K562 (cell line): Measurements from ENCODE around the gene PRM3. TPM values are rescaled to one million over a fixed set of nuclear protein-coding genes. Genes with fewer than 3 reads are reported as not detected.

Source experiments
- ASH1L ChIP-seq: fragments of 450-650 bp; IDR thresholded peaks from 2 replicates; pipeline ENCODE4 v1.6.1; 2018; ENCODE audit warnings: borderline replicate concordance, mild to moderate bottlenecking, low read depth; ENCODE audit not compliant: partially characterized antibody
- HDAC3 ChIP-seq: fragments of 450-650 bp; IDR thresholded peaks from 2 replicates; pipeline ENCODE4 v1.6.1; 2018; ENCODE audit warnings: borderline replicate concordance, mild to moderate bottlenecking, moderate library complexity; ENCODE audit not compliant: partially characterized antibody
- HDAC8 ChIP-seq: fragments of 450-650 bp; IDR thresholded peaks from 2 replicates; pipeline ENCODE4 v1.6.1; 2016; ENCODE audit warnings: mild to moderate bottlenecking, missing genetic modification characterization, moderate library complexity, missing compliant biosample characterization
- HNRNPUL1 ChIP-seq: fragments of 200-400 bp; formaldehyde crosslinking; IDR thresholded peaks from 2 replicates; pipeline ENCODE4 v1.6.1; 2017; ENCODE audit warnings: low read length
- NFATC3 ChIP-seq: fragments of 450-650 bp; IDR thresholded peaks from 2 replicates; pipeline ENCODE4 v1.6.1; 2017; ENCODE audit warnings: mild to moderate bottlenecking
- PTBP1 ChIP-seq: fragments of 200-400 bp; formaldehyde crosslinking; IDR thresholded peaks from 2 replicates; pipeline ENCODE4 v1.6.1; 2017; ENCODE audit warnings: low read depth, low read length
- TARDBP ChIP-seq: fragments of 450-650 bp; IDR thresholded peaks from 2 replicates; pipeline ENCODE4 v1.6.1; 2016
- WHSC1 ChIP-seq: IDR thresholded peaks from one replicate; pipeline ENCODE4 v1.6.1; 2012; ENCODE audit warnings: low read length, control low read depth, inconsistent platforms
- YBX1 ChIP-seq: fragments of 450-650 bp; IDR thresholded peaks from 2 replicates; pipeline ENCODE4 v1.7.1; 2016; ENCODE audit warnings: mild to moderate bottlenecking
- polyA plus RNA-seq, 8 experiments: library from polyadenylated mRNA; depleted of rRNA in 4 of 8; stranded (reverse) in 5 of 8; unstranded in 3 of 8; fragments of >200 nt; fragmentation: Nextera tagmentation in 2 of 8; fragmentation: Illumina TruSeq in 1 of 8; extraction: Ambion mirVana in 2 of 8; extraction: Trizol in 1 of 8; gene quantifications; 2 replicates each; pipeline versions ENCODE4 v1.2.1 to v1.2.3, GENCODE V29; 2011 to 2014; ENCODE audit warnings: inconsistent platforms in 1 of 8, missing spikeins in 1 of 8
- total RNA-seq, 7 experiments: library from RNA; depleted of rRNA in 6 of 7; stranded (reverse); fragments of >200 nt in 6 of 7; fragmentation: Illumina TruSeq in 2 of 7; extraction: Trizol in 2 of 7; gene quantifications; 2 replicates each; pipeline versions ENCODE4 v1.2.1 to v1.2.3, GENCODE V29; 2011 to 2021; ENCODE audit warnings: low replicate concordance in 1 of 7
- TF ChIP-seq, protein P1 (sequence below): sonication (generic); formaldehyde crosslinking; IDR thresholded peaks from 2 replicates; pipeline ENCODE4 v1.8.0; 2022; ENCODE audit warnings: mild to moderate bottlenecking, missing genetic modification reagents, borderline replicate concordance
- TF ChIP-seq, protein P2 (sequence below): fragments of 250-450 bp; sonication (Bioruptor Pico); IDR thresholded peaks from 2 replicates; pipeline ENCODE4 v1.4.0; 2020; ENCODE audit warnings: mild to moderate bottlenecking, moderate library complexity, borderline replicate concordance
- TF ChIP-seq, protein P3 (sequence below): fragments of 450-650 bp; conservative IDR thresholded peaks from 2 replicates; pipeline ENCODE4 v1.6.1; 2016; ENCODE audit warnings: missing genetic modification characterization, low read depth, mild to moderate bottlenecking, missing compliant biosample characterization, moderate library complexity
- TF ChIP-seq, protein P4 (sequence below): fragments of 450-650 bp; IDR thresholded peaks from 2 replicates; pipeline ENCODE4 v1.6.1; 2017; ENCODE audit warnings: mild to moderate bottlenecking, moderate library complexity
- TF ChIP-seq, protein P5 (sequence below): fragments of 450-650 bp; IDR thresholded peaks from 2 replicates; pipeline ENCODE4 v1.6.1; 2016

The PRM3 gene
- total and polyA plus RNA-seq, 9 of the 15 experiments (the other 6 are each of a cell fraction or from before 2014, with no cell fraction given): not detected

DNA sequence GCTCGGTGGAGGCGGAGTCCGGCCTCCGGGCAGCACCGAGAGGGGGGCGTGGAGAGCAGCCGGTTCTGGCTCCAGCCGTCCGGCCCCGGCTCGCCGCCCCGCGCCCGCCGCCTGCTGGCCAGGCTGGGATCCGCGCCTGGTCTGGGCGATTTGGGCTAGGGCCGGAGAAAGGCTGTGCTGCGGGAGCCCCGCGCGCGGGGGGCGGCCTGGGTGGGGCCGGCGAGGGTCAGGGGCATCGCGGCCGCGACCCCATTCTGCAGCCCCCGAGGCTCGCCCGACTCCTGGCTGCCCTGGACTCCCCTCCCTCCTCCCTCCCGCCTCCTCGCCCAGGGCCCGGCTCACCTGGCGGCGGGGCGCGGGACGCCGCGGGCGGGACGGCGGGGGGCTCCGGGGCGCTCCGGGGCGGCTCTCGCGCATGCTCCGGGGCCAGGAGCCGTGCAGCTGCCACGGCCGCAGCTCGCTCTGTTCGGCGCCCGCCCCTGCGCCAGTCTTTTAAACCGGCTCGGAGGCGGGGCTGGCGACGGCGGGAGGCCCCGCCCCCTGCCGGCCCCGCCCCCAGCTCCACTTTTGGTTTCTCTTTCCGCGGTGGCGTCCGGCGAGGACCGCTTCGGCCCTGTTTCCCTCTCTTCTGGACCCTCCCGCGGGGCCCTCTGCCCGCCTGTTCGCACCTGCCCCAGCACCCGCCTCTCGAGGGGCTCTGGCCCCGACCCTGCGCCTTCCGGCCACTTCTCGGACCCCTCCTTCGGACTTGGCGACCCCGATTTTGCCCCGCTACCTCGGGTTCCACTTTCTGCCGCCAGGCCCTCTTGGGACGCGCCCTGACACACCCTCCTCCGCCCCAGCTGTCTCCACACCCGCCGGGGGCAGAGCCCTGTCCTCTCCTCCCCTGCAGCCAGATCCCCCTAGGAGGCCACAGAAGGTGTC lies 17.4 kb downstream of the PRM3 start, which contains the start of gene SOCS1 (continued):
- TF ChIP-seq, protein P1, sequence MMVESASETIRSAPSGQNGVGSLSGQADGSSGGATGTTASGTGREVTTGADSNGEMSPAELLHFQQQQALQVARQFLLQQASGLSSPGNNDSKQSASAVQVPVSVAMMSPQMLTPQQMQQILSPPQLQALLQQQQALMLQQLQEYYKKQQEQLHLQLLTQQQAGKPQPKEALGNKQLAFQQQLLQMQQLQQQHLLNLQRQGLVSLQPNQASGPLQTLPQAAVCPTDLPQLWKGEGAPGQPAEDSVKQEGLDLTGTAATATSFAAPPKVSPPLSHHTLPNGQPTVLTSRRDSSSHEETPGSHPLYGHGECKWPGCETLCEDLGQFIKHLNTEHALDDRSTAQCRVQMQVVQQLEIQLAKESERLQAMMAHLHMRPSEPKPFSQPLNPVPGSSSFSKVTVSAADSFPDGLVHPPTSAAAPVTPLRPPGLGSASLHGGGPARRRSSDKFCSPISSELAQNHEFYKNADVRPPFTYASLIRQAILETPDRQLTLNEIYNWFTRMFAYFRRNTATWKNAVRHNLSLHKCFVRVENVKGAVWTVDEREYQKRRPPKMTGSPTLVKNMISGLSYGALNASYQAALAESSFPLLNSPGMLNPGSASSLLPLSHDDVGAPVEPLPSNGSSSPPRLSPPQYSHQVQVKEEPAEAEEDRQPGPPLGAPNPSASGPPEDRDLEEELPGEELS (CRISPR knock-in tag): no peak
- TF ChIP-seq NFATC3: no peak
- no peak; the same call in 1 of the 2 replicates for TF ChIP-seq PTBP1
- no peak for TF ChIP-seq TARDBP
- no peak for TF ChIP-seq HDAC3
- TF ChIP-seq, protein P2, sequence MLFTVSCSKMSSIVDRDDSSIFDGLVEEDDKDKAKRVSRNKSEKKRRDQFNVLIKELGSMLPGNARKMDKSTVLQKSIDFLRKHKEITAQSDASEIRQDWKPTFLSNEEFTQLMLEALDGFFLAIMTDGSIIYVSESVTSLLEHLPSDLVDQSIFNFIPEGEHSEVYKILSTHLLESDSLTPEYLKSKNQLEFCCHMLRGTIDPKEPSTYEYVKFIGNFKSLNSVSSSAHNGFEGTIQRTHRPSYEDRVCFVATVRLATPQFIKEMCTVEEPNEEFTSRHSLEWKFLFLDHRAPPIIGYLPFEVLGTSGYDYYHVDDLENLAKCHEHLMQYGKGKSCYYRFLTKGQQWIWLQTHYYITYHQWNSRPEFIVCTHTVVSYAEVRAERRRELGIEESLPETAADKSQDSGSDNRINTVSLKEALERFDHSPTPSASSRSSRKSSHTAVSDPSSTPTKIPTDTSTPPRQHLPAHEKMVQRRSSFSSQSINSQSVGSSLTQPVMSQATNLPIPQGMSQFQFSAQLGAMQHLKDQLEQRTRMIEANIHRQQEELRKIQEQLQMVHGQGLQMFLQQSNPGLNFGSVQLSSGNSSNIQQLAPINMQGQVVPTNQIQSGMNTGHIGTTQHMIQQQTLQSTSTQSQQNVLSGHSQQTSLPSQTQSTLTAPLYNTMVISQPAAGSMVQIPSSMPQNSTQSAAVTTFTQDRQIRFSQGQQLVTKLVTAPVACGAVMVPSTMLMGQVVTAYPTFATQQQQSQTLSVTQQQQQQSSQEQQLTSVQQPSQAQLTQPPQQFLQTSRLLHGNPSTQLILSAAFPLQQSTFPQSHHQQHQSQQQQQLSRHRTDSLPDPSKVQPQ: no peak
- TF ChIP-seq HDAC8: no peak
- no peak for TF ChIP-seq YBX1
- TF ChIP-seq, protein P3, sequence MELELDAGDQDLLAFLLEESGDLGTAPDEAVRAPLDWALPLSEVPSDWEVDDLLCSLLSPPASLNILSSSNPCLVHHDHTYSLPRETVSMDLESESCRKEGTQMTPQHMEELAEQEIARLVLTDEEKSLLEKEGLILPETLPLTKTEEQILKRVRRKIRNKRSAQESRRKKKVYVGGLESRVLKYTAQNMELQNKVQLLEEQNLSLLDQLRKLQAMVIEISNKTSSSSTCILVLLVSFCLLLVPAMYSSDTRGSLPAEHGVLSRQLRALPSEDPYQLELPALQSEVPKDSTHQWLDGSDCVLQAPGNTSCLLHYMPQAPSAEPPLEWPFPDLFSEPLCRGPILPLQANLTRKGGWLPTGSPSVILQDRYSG (tag): no peak
- no peak for TF ChIP-seq ASH1L
- TF ChIP-seq, protein P4, sequence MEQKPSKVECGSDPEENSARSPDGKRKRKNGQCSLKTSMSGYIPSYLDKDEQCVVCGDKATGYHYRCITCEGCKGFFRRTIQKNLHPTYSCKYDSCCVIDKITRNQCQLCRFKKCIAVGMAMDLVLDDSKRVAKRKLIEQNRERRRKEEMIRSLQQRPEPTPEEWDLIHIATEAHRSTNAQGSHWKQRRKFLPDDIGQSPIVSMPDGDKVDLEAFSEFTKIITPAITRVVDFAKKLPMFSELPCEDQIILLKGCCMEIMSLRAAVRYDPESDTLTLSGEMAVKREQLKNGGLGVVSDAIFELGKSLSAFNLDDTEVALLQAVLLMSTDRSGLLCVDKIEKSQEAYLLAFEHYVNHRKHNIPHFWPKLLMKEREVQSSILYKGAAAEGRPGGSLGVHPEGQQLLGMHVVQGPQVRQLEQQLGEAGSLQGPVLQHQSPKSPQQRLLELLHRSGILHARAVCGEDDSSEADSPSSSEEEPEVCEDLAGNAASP: no peak
- TF ChIP-seq WHSC1: no peak
- TF ChIP-seq HNRNPUL1: no peak
- TF ChIP-seq, protein P5, sequence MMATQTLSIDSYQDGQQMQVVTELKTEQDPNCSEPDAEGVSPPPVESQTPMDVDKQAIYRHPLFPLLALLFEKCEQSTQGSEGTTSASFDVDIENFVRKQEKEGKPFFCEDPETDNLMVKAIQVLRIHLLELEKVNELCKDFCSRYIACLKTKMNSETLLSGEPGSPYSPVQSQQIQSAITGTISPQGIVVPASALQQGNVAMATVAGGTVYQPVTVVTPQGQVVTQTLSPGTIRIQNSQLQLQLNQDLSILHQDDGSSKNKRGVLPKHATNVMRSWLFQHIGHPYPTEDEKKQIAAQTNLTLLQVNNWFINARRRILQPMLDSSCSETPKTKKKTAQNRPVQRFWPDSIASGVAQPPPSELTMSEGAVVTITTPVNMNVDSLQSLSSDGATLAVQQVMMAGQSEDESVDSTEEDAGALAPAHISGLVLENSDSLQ: peak; percentile 27; the same call in 1 of the 2 replicates
